NB4 (cell line): ENCODE data around the gene NKX6-1.

Source experiments
- CTCF ChIP-seq: IDR thresholded peaks from one replicate; pipeline ENCODE4 v1.5.1; 2012; ENCODE audit warnings: low read depth, low read length
- MAX ChIP-seq: IDR thresholded peaks from 2 replicates; pipeline ENCODE4 v1.6.1; 2011; ENCODE audit warnings: low read depth, low read length
- MYC ChIP-seq: IDR thresholded peaks from 2 replicates; pipeline ENCODE4 v1.6.1; 2011; ENCODE audit warnings: low read depth, low read length
- POLR2A ChIP-seq: IDR thresholded peaks from 2 replicates; pipeline ENCODE4 v1.6.1; 2011; ENCODE audit warnings: mild to moderate bottlenecking; ENCODE audit not compliant: insufficient read length; ENCODE audit errors: extremely low read depth

DNA sequence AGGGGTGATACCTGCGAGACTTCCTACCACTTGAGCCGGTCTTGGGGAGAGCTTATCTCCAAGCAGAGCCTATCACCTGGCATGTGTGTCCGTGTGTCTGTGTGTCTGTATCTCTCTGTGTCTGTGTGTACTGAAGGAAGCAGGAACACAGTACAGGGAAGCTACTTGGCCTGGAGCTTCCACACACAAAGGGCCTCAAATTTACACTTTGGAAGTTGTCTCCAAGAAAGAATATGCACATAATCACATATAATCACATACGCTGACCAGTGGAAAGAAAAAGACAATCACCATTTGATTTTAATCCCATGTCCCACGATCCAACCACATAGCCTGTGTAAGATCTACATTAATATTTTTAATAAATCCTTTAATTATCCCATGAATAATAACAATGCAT, 13.2 kb upstream of the NKX6-1 start:
- TF ChIP-seq CTCF = no peak
- TF ChIP-seq POLR2A = no peak
- no peak for TF ChIP-seq MAX
- TF ChIP-seq MYC = no peak
